GM18520 (cell line): ENCODE measurements around the gene DDX1.
"Not testable (repeated sequence)": the region's sequence is repeated elsewhere in the genome, so short reads cannot be mapped to it uniquely, and the experiment has no call there.

Source experiments
- ATAC-seq: cut with Tn5 transposase; IDR thresholded peaks from one replicate; pipeline ENCODE4 v1.9.1; 2021; ENCODE audit not compliant: unreplicated experiment

DDX1 gene

GRCh38 chr2:15591692-15592463 lies at the start of gene DDX1:
TSS of gene DDX1 (plus strand) at chr2:15591868. CDS start at chr2:15591934, 66 bp downstream.
- ATAC-seq = peak; percentile 84

GRCh38 chr2:15542269-15542668 lies 49.4 kb upstream of the DDX1 start:
- not testable (repeated sequence) for ATAC-seq

GRCh38 chr2:15543053-15543452 lies 48.6 kb upstream of the DDX1 start:
- no peak for ATAC-seq

- no peak for ATAC-seq
Observed at GRCh38 chr2:15543541-15543940, 48.1 kb upstream of the DDX1 start.

GRCh38 chr2:15544227-15544626 lies 47.4 kb upstream of the DDX1 start:
- ATAC-seq = no peak

GRCh38 chr2:15546297-15547098 lies 45.2 kb upstream of the DDX1 start:
- ATAC-seq = no peak

- ATAC-seq = no peak
Observed at GRCh38 chr2:15547115-15547876, 44.4 kb upstream of the DDX1 start.

- no peak for ATAC-seq
Observed at GRCh38 chr2:15548974-15549373, 42.7 kb upstream of the DDX1 start.

GRCh38 chr2:15553519-15553918 lies 38.1 kb upstream of the DDX1 start:
- ATAC-seq = no peak

- ATAC-seq = no peak
Observed at GRCh38 chr2:15553951-15554350, 37.7 kb upstream of the DDX1 start.

- no peak for ATAC-seq
Observed at GRCh38 chr2:15554525-15555218, 37.0 kb upstream of the DDX1 start.

- ATAC-seq = no peak
Observed at GRCh38 chr2:15555760-15556193, 35.9 kb upstream of the DDX1 start.

- no peak for ATAC-seq
Observed at GRCh38 chr2:15556311-15556930, 35.2 kb upstream of the DDX1 start.

- ATAC-seq = no peak
Observed at GRCh38 chr2:15557887-15558311, 33.8 kb upstream of the DDX1 start.

- ATAC-seq = no peak
Observed at GRCh38 chr2:15559379-15560139, 32.1 kb upstream of the DDX1 start.

GRCh38 chr2:15560140-15560987 lies 31.3 kb upstream of the DDX1 start:
- peak; percentile 19 for ATAC-seq

GRCh38 chr2:15560988-15561573 lies 30.6 kb upstream of the DDX1 start, which contains the start of gene NBAS:
TSS of gene NBAS (minus strand) at chr2:15561334. CDS start at chr2:15561304, 30 bp downstream.
- ATAC-seq = peak; percentile 73
